H9 (cell line): ENCODE results near the gene ABHD3. TPM values are rescaled to one million over a fixed set of nuclear protein-coding genes. Genes with fewer than 3 reads are reported as not detected.

Experiments
- DNase-seq: peaks from one replicate; pipeline ENCODE4 v3.0.0-alpha.2; 2017
- H2AFZ ChIP-seq: one replicate; pipeline ENCODE4 v1.6.1; 2013; ENCODE audit warnings: mild to moderate bottlenecking, low read length, control low read depth, moderate library complexity
- H2AK5ac ChIP-seq: 2 replicates; pipeline ENCODE4 v1.6.1; 2013; ENCODE audit warnings: low read length, control low read depth, mixed read lengths; ENCODE audit not compliant: insufficient read length
- H2BK120ac ChIP-seq: one replicate; pipeline ENCODE4 v1.6.1; 2013; ENCODE audit warnings: low read depth, mild to moderate bottlenecking, low read length, control low read depth, inconsistent platforms; ENCODE audit not compliant: poor library complexity, severe bottlenecking
- H2BK12ac ChIP-seq: 2 replicates; pipeline ENCODE4 v1.6.1; 2013; ENCODE audit warnings: low read length, control low read depth, mixed read lengths, low read depth; ENCODE audit not compliant: insufficient read length
- H2BK15ac ChIP-seq: 2 replicates; pipeline ENCODE4 v1.6.1; 2013; ENCODE audit warnings: low read depth, low read length, control low read depth
- H2BK20ac ChIP-seq: one replicate; pipeline ENCODE4 v1.6.1; 2013; ENCODE audit warnings: low read depth, mild to moderate bottlenecking, low read length, control low read depth, inconsistent platforms; ENCODE audit not compliant: poor library complexity, severe bottlenecking
- H2BK5ac ChIP-seq: 2 replicates; pipeline ENCODE4 v1.6.1; 2013; ENCODE audit warnings: low read length, control low read depth, mixed read lengths; ENCODE audit not compliant: insufficient read length
- H3K14ac ChIP-seq: 2 replicates; pipeline ENCODE4 v1.6.1; 2013; ENCODE audit warnings: low read length, control low read depth; ENCODE audit not compliant: insufficient read depth
- H3K18ac ChIP-seq: 2 replicates; pipeline ENCODE4 v1.6.1; 2013; ENCODE audit warnings: low read depth, mild to moderate bottlenecking, mixed read lengths, low read length, control low read depth; ENCODE audit not compliant: insufficient read length
- H3K23ac ChIP-seq: 2 replicates; pipeline ENCODE4 v1.6.1; 2013; ENCODE audit warnings: low read length, control low read depth, mixed read lengths, low read depth; ENCODE audit not compliant: insufficient read length
- H3K23me2 ChIP-seq: 2 replicates; pipeline ENCODE4 v1.6.1; 2013; ENCODE audit warnings: low read depth, mild to moderate bottlenecking, mixed read lengths, low read length, control low read depth; ENCODE audit not compliant: insufficient read length, poor library complexity, severe bottlenecking
- H3K27ac ChIP-seq: 2 replicates; pipeline ENCODE4 v1.5.1; 2013; ENCODE audit warnings: low read length, control low read depth, mixed read lengths, low read depth; ENCODE audit not compliant: insufficient read length
- H3K27me3 ChIP-seq: 2 replicates; pipeline ENCODE4 v1.6.1; 2013; ENCODE audit warnings: low read length, control low read depth, inconsistent platforms; ENCODE audit not compliant: insufficient read depth
- H3K4ac ChIP-seq: 2 replicates; pipeline ENCODE4 v1.6.1; 2013; ENCODE audit warnings: low read depth, mild to moderate bottlenecking, control low read depth, inconsistent platforms, low read length, moderate library complexity
- H3K4me1 ChIP-seq: 2 replicates; pipeline ENCODE4 v1.6.1; 2013; ENCODE audit warnings: low read length, control low read depth, inconsistent platforms; ENCODE audit not compliant: insufficient read depth
- H3K4me2 ChIP-seq: 2 replicates; pipeline ENCODE4 v1.6.1; 2013; ENCODE audit warnings: low read length, control low read depth, mixed read lengths; ENCODE audit not compliant: insufficient read length, insufficient read depth
- H3K56ac ChIP-seq: 2 replicates; pipeline ENCODE4 v1.6.1; 2013; ENCODE audit warnings: low read depth, mild to moderate bottlenecking, mixed read lengths, low read length, control low read depth; ENCODE audit not compliant: insufficient read length
- H3K79me1 ChIP-seq: 2 replicates; pipeline ENCODE4 v1.6.1; 2013; ENCODE audit warnings: low read depth, mild to moderate bottlenecking, moderate library complexity, low read length, control low read depth, inconsistent platforms; ENCODE audit not compliant: insufficient read depth, poor library complexity, severe bottlenecking
- H3K79me2 ChIP-seq: 2 replicates; pipeline ENCODE4 v1.6.1; 2013; ENCODE audit warnings: low read length, control low read depth, inconsistent platforms; ENCODE audit not compliant: insufficient read depth
- H3K9ac ChIP-seq: 2 replicates; pipeline ENCODE4 v1.6.1; 2013; ENCODE audit warnings: low read length, control low read depth, mixed read lengths; ENCODE audit not compliant: insufficient read length; ENCODE audit errors: extremely low read depth
- H3K9me3 ChIP-seq: one replicate; pipeline ENCODE4 v1.6.1; 2013; ENCODE audit warnings: low read depth, low read length, inconsistent platforms; ENCODE audit not compliant: control insufficient read depth
- H3T11ph ChIP-seq: one replicate; pipeline ENCODE4 v1.6.1; 2013; ENCODE audit warnings: mild to moderate bottlenecking, low read length, control low read depth, inconsistent platforms
- H4K20me1 ChIP-seq: one replicate; pipeline ENCODE4 v1.6.1; 2013; ENCODE audit not compliant: control insufficient read depth, insufficient read length, insufficient read depth
- H4K5ac ChIP-seq: 2 replicates; pipeline ENCODE4 v1.6.1; 2013; ENCODE audit warnings: low read depth, mild to moderate bottlenecking, mixed read lengths, low read length, control low read depth; ENCODE audit not compliant: insufficient read length
- H4K8ac ChIP-seq: replicated peaks from 2 replicates; pipeline ENCODE4 v1.6.1; 2013; ENCODE audit warnings: low read length, control low read depth, mixed read lengths, low read depth; ENCODE audit not compliant: insufficient read length
- H4K91ac ChIP-seq: 2 replicates; pipeline ENCODE4 v1.6.1; 2013; ENCODE audit warnings: low read depth, mild to moderate bottlenecking, moderate library complexity, mixed read lengths, low read length, control low read depth; ENCODE audit not compliant: insufficient read length
- H3K27ac Mint-ChIP-seq, 3 experiments: 2 replicates in 2 of 3; 3 replicates in 1 of 3; pipeline ENCODE4 v1.8.0; 2020 to 2021; ENCODE audit warnings: mixed read lengths in 3 of 3, mild to moderate bottlenecking in 1 of 3, moderate library complexity in 1 of 3
- H3K27me3 Mint-ChIP-seq: 2 replicates; pipeline ENCODE4 v1.8.0; 2021; ENCODE audit warnings: low read depth, mild to moderate bottlenecking, moderate library complexity, mixed read lengths
- H3K36me3 Mint-ChIP-seq, 3 experiments: 2 replicates in 2 of 3; 3 replicates in 1 of 3; pipeline ENCODE4 v1.8.0; 2020 to 2021; ENCODE audit warnings: low read depth in 3 of 3, mixed read lengths in 3 of 3; ENCODE audit not compliant: insufficient read depth in 1 of 3
- H3K4me1 Mint-ChIP-seq, 2 experiments: 2 replicates each; pipeline ENCODE4 v1.8.0; 2020; ENCODE audit warnings: mixed read lengths in 2 of 2
- H3K4me3 Mint-ChIP-seq, 2 experiments: 2 replicates in 1 of 2; 3 replicates in 1 of 2; pipeline ENCODE4 v1.8.0; 2020 to 2021; ENCODE audit warnings: mild to moderate bottlenecking in 2 of 2, mixed read lengths in 2 of 2, moderate library complexity in 1 of 2
- H3K9me3 Mint-ChIP-seq, 2 experiments: 2 replicates in 1 of 2; 3 replicates in 1 of 2; pipeline ENCODE4 v1.8.0; 2020; ENCODE audit warnings: mild to moderate bottlenecking in 2 of 2, mixed read lengths in 2 of 2, moderate library complexity in 1 of 2
- WGBS: extraction: QIAGEN DNeasy Blood & Tissue Kit; methylation state at CpG from one replicate; pipeline ENCODE4 v1.1.7; 2013; ENCODE audit warnings: missing lambda C conversion rate, low lambda C conversion rate, mixed read lengths; ENCODE audit not compliant: insufficient read length; ENCODE audit errors: extremely low coverage; 5-methylcytosine and 5-hydroxymethylcytosine counted together
- total RNA-seq: library from RNA; stranded (reverse); gene quantifications from 2 replicates; pipeline ENCODE4 v1.2.1, GENCODE V29; 2021
- TF ChIP-seq, protein P1 (sequence below): fragments of 200-600 bp; sonication (generic); conservative IDR thresholded peaks from 3 replicates; pipeline ENCODE4 v1.8.0; 2021; ENCODE audit warnings: antibody characterized with exemption, mild to moderate bottlenecking

Gene ABHD3
- total RNA-seq, 1 experiment from 2014 or later = 12.0 TPM

DNA sequence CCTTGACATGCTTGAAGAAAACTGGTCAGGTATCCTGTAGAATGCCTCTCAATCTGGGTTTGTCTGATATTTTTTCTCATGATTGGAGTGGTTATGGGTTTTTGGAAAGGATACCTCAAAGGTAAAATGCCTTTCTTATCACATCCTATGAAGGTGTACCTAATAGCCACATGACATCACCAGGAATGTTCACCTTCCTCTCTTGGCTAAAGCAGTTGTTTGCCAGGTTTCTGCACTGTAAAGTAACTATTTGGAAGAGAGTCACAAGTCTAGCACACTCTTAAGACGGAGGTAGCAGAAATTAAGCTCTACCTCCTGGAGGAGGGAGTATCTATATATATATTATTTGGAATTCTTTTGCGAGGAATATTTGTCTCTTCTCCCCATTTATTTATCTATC, 18.1 kb upstream of the ABHD3 start:
- WGBS = no CpG with 5 or more reads among the region's 2 CpGs

More for the DNA sequence above, 18.1 kb upstream of the ABHD3 start:
- no peaks in the 10 kb centered on the region for H3K79me1 ChIP-seq
- TF ChIP-seq, protein P1, sequence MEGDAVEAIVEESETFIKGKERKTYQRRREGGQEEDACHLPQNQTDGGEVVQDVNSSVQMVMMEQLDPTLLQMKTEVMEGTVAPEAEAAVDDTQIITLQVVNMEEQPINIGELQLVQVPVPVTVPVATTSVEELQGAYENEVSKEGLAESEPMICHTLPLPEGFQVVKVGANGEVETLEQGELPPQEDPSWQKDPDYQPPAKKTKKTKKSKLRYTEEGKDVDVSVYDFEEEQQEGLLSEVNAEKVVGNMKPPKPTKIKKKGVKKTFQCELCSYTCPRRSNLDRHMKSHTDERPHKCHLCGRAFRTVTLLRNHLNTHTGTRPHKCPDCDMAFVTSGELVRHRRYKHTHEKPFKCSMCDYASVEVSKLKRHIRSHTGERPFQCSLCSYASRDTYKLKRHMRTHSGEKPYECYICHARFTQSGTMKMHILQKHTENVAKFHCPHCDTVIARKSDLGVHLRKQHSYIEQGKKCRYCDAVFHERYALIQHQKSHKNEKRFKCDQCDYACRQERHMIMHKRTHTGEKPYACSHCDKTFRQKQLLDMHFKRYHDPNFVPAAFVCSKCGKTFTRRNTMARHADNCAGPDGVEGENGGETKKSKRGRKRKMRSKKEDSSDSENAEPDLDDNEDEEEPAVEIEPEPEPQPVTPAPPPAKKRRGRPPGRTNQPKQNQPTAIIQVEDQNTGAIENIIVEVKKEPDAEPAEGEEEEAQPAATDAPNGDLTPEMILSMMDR = no peak
- no peak overlapping the region for H2BK5ac ChIP-seq
- H3K27ac ChIP-seq = no peak overlapping the region
- H3K23me2 ChIP-seq = peaks cover 4% of the 10 kb centered on the region
- no peak overlapping the region for H2BK20ac ChIP-seq
- H3K4me3 Mint-ChIP-seq = no peak overlapping the region
- H3K27ac Mint-ChIP-seq = no peak overlapping the region
- no peak overlapping the region for H3K4me2 ChIP-seq
- no peak overlapping the region for H2BK15ac ChIP-seq
- no peak overlapping the region for H3K56ac ChIP-seq
- H3K9me3 Mint-ChIP-seq = no peaks in the 10 kb centered on the region
- no peak for DNase-seq
- H4K20me1 ChIP-seq = no peaks in the 10 kb centered on the region
- no peak overlapping the region for H2BK12ac ChIP-seq
- no peaks in the 10 kb centered on the region for H3K4me1 ChIP-seq
- H3K18ac ChIP-seq = no peak overlapping the region
- no peak overlapping the region for H3T11ph ChIP-seq
- no peak overlapping the region for H4K8ac ChIP-seq
- H2BK120ac ChIP-seq = no peak overlapping the region
- no peaks in the 10 kb centered on the region for H3K79me2 ChIP-seq
- H3K23ac ChIP-seq = no peak overlapping the region
- no peak overlapping the region for H4K91ac ChIP-seq
- no peaks in the 10 kb centered on the region for H3K27me3 ChIP-seq
- no peaks in the 10 kb centered on the region for H3K9me3 ChIP-seq
- H4K5ac ChIP-seq = no peak overlapping the region
- no peak overlapping the region for H3K14ac ChIP-seq
- H2AK5ac ChIP-seq = no peak overlapping the region
- no peaks in the 10 kb centered on the region for H3K36me3 Mint-ChIP-seq
- H3K4ac ChIP-seq = no peak overlapping the region
- no peak overlapping the region for H3K9ac ChIP-seq
- no peak overlapping the region for H2AFZ ChIP-seq
- no peaks in the 10 kb centered on the region for H3K4me1 Mint-ChIP-seq
- H3K27me3 Mint-ChIP-seq = no peaks in the 10 kb centered on the region
